NCI-H128 (cell line): Measurements from ENCODE around the gene AVP.

Experiments used
- DNase-seq: peaks from one replicate; lab custom pipeline; 2025; ENCODE audit not compliant: unreplicated experiment; lab: John Stamatoyannopoulos, UW

Gene AVP

GRCh38 chr20:3047486-3048419 lies 36.8 kb downstream of the AVP start:
- no peak for DNase-seq

- DNase-seq: no peak
Observed at GRCh38 chr20:3046677-3047462, 37.7 kb downstream of the AVP start.

DNA sequence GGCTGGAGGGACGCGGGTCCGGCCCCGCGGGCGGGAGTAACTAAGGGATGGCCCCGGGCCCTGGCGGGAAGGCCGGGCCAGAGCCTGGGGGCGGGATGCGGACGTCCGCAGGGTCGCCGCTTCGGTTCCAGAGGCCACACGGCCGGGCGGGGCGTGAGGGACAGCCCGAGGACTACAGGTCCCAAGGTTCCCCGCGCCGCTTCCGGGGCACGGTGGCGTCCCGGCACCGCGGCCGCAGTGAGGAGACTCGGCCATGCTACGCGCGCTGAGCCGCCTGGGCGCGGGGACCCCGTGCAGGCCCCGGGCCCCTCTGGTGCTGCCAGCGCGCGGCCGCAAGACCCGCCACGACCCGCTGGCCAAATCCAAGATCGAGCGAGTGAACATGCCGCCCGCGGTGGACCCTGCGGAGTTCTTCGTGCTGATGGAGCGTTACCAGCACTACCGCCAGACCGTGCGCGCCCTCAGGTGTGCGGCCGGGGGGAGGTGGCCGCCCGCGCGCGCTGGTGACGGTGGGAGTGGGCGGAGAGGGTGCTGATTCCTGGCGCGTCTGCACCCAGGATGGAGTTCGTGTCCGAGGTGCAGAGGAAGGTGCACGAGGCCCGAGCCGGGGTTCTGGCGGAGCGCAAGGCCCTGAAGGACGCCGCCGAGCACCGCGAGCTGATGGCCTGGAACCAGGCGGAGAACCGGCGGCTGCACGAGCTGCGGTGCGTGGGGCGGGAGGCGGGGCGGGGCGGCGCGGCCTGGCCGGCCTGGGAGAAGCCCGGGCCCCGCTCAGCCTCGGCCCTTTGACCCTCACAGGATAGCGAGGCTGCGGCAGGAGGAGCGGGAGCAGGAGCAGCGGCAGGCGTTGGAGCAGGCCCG lies 38.5 kb downstream of the AVP start, which contains the start of gene MRPS26:
TSS of gene MRPS26 (plus strand) at position 237 of the 861 bp plus-strand sequence. CDS start at position 254, 17 bp downstream.
- peak; percentile 56 for DNase-seq

DNA sequence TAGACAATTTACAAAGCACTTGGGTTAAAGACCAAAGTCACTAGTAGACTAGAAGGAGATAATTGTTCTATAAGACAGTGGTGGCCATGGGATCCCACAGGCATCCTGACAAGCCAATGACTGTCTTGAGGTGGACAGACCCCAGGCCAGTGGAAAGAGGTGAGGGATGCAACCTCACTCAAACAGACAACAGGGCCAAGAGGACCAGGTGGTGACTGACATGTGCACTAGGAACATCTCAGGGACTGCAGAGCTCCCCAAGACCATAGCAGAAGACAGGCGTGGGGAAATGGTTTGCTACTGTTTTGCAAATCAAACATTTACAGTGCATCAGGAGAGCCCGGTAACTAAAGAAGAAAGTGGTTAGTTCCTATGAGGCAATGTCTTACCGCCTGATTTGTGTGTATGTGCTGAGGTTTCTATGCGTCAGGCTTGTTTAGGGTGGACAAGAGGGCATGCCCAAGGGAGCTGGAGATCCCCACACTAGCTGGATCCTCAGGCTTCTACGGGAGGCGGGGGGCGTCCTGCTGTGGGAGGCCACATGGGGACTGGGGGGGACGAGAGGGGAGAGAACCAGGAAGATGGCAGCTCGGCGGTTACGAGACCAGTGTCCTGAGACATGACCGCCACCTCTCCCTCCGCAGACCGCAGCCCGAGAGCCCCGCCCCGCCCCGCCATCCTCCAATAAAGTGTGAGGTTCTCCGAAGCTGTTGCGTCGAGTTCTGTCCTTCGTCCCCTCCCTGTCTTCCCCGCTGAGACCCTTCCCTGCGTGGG lies 39.3 kb downstream of the AVP start:
- no peak for DNase-seq

- DNase-seq: no peak
Observed at GRCh38 chr20:3044336-3044965, 40.1 kb downstream of the AVP start.

DNA sequence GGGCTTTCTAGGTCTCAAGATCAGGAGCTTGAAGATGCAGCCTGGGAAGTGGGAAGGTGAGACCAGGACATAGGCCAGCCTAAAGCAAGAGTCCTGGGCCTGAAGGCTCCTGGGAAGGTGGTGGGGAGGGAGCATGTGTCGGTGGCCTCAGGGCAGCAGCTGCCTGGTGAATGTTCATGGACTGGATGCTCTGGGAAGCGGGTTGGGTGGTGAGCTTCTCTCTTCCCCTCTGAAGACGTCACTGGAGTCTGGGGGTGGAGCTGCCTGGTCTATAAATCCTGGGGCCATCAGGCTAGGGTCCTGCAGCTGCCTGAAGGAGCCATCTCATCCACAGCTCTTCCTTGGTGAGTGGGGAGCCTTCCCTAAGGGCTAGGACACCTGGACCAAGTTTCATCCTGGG lies 41.2 kb downstream of the AVP start, which contains the start of gene GNRH2:
TSS of gene GNRH2 (plus strand) at position 301 of the 400 bp plus-strand sequence. CDS start 793 bp downstream, outside the sequence.
- DNase-seq: no peak

DNA sequence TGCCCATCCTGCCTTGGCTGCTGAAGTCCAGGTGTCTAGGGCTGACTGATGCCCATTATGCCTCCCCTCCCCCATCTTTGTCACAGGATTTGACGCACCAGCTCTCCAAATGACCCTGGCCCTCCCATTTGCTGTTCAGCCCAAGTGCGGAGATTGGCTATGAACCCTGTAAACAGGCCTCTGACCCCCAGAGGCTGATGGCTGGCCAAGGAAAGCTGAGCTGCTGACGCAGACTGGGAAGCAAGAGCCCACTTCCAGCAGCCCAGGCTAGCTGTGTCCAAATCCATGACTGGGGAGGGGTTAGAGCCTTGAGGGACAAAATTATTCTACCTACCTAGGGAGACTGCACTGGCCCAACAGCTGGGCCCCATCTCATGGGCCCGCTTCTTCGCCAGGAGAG lies 41.9 kb downstream of the AVP start:
- DNase-seq: no peak

DNA sequence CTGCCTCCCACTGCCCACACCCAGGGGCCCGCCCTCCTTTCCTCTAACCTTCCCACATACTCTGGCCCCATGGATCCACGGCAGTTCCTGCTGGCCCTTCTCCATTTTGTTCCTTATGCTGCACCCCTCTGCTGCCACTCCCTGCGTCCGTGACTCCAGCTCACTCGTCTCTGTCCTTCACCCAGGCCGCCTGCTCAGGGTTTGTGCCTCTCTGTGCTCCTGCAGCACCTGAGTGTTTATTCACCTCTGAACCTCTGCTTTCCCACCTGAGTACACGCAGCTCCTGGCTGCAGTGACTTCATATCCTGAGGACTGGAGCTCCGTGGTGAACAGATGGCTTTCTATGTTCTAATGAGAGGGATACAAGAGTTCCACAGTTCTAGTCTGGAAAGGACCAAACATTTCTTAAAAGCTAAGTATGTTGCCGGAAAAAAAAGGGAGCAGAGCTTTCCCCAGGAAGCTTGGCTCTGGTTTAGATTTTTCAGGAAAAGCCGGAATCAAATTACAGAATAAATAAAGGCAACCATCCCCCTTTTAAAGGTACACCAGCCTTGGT lies 42.6 kb downstream of the AVP start:
- no peak for DNase-seq

DNA sequence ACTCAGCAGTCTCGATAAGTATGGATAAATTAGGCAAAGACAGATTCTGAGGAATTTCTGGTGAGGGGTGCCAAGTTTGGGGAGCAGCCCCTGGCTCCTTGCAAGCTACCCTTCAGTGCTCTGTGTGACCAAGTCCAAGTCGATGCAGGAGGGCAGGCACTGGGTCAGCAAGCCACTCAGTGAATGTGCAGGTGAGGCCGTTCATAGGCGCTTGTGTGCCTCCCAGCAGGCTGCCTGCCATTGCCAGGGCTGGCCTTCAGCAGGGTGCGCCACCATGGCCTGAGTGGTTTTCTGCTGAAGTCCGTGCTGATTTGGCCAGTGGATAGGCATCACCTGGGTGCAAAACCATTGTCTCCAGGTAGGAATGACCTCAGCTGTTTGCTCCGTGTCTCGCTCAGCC lies 44.4 kb downstream of the AVP start:
- no peak for DNase-seq

- no peak for DNase-seq
Observed at GRCh38 chr20:3039426-3039825, 45.1 kb downstream of the AVP start.

DNA sequence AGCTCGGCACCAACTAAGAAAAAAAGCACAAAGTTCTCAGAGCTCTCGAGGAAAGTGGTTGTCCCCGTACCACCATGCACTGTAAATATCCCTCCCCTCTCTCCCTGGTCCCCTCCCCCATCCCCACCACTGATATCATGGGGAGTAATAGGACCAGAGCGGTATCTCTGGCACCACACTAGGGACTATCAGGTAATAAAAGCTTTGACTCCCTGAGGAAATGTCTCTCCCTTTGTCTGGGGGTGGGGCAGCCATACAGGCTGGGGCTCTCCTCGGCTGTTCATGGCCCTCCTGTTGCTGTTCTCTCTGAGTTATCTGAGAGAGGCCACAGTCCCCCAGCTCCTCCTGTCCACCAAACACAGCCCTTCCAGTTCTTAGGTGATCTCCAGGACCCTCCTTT lies 46.1 kb downstream of the AVP start:
- DNase-seq: no peak

DNA sequence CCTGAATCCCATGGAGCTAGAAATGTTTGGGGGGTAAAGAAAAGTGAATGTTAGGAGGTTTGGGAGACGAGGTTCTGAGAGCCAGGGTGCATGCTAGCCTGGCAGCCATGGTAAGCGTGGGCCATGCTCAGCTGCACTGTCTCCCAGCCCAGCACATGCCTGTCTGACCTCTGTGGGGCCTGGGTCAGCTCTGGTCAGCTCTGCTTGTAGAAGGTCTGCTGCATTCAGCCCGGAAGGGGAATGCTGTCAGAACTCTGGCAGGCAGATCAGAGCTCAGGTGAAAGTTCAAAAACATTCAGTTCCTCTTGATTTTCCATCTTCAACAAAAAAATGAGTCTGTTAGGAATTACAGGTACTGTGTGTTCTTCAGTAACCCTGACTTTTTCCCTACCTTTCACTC lies 46.9 kb downstream of the AVP start:
- no peak for DNase-seq

DNA sequence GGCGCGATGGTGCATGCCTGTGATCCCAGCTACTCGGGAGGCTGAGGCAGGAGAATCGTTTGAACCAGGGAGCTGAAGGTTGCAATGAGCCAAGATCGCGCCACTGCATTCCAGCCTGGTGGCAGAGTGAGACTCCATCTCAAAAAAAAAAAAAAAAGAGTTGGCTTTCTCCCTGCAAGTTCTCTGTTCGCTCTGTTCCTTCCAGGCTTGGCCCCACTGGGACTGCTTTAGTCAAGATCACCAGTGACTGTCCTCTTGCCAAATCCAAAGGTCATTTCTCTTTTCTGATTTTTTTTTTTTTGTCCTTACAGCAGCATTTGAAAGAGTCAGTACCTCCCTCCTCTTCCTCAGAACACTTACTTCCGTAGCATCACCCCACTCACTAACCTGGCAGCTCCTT lies 51.9 kb downstream of the AVP start:
- no peak for DNase-seq
